ENCODE results near the gene SRSF2. TPM values are rescaled to one million over a fixed set of nuclear protein-coding genes. Genes with fewer than 3 reads are reported as not detected.
"Not testable (repeated sequence)": the region's sequence is repeated elsewhere in the genome, so short reads cannot be mapped to it uniquely, and the experiment has no call there.

The SRSF2 gene
- total RNA-seq, 1 donor from 2014 or later = 329 TPM

- Histone ChIP-seq H3K27me3 (no peaks in the 10 kb centered on the region), H3K4me1 (no peaks in the 10 kb centered on the region), H3K9ac (no peak overlapping the region), H3F3A (ENCODE audit: low read depth) (no peaks in the 10 kb centered on the region), H3K4me3 (no peak overlapping the region), H3K9me3 (ENCODE audit: low read depth) (no peaks in the 10 kb centered on the region), H3K79me2 (ENCODE audit: low read depth) (no peaks in the 10 kb centered on the region), H3K36me3 (no peaks in the 10 kb centered on the region), H2AFZ (replicated peaks) (no peak overlapping the region), H4K20me1 (ENCODE audit: low read depth) (no peaks in the 10 kb centered on the region), H3K4me2 (no peak overlapping the region), H3K27ac (no peak overlapping the region)
- TF ChIP-seq EZH2 (IDR thresholded peaks at IDR 0.05) = no peak
- TF ChIP-seq, protein P1, sequence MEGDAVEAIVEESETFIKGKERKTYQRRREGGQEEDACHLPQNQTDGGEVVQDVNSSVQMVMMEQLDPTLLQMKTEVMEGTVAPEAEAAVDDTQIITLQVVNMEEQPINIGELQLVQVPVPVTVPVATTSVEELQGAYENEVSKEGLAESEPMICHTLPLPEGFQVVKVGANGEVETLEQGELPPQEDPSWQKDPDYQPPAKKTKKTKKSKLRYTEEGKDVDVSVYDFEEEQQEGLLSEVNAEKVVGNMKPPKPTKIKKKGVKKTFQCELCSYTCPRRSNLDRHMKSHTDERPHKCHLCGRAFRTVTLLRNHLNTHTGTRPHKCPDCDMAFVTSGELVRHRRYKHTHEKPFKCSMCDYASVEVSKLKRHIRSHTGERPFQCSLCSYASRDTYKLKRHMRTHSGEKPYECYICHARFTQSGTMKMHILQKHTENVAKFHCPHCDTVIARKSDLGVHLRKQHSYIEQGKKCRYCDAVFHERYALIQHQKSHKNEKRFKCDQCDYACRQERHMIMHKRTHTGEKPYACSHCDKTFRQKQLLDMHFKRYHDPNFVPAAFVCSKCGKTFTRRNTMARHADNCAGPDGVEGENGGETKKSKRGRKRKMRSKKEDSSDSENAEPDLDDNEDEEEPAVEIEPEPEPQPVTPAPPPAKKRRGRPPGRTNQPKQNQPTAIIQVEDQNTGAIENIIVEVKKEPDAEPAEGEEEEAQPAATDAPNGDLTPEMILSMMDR (IDR thresholded peaks at IDR 0.05) = no peak
- TF ChIP-seq EZH2phosphoT487 (IDR thresholded peaks at IDR 0.05) = no peak
- no peak for DNase-seq (ENCODE audit: low spot score)
- Mint-ChIP-seq H3K36me3 (peaks cover 24% of the 10 kb centered on the region), H3K4me1 (no peaks in the 10 kb centered on the region), H3K27me3 (ENCODE audit: insufficient read depth, low read depth) (no peaks in the 10 kb centered on the region), H3K4me3 (no peak overlapping the region), H3K27ac (no peak overlapping the region), H3K9me3 (no peaks in the 10 kb centered on the region)
Observed at GRCh38 chr17:76747716-76748363, 10.7 kb upstream of the SRSF2 start.

DNA sequence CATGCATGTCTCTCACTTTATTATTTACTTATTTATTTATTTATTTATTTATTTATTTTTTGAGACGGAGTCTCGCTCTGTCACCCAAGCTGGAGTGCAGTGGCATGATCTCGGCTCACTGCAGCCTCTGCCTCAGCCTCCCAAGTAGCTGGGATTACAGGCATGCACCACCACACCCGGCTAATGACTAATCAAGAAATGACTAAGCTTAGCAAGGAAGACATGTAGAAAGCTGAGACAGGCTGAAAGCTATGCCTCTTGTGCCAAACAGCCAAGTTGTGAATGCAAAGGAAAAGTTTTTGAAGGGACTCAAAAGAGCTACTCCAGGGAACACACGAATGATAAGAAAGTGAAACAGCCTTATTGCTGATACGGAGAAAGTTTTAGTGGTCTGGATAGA is 8.7 kb upstream of the SRSF2 start:
- not testable (repeated sequence) for H3K27ac Mint-ChIP-seq; H3K4me2 ChIP-seq; H3K9me3 ChIP-seq (ENCODE audit: low read depth); DNase-seq (ENCODE audit: low spot score); H2AFZ ChIP-seq (replicated peaks); H3K27me3 Mint-ChIP-seq (ENCODE audit: insufficient read depth, low read depth); H3K4me3 ChIP-seq; H3F3A ChIP-seq (ENCODE audit: low read depth); H3K79me2 ChIP-seq (ENCODE audit: low read depth); H3K36me3 ChIP-seq; H3K4me1 ChIP-seq; H3K9me3 Mint-ChIP-seq; H3K27me3 ChIP-seq; H3K4me1 Mint-ChIP-seq; H3K4me3 Mint-ChIP-seq; H3K27ac ChIP-seq; H4K20me1 ChIP-seq (ENCODE audit: low read depth); H3K9ac ChIP-seq
- H3K36me3 Mint-ChIP-seq = peaks cover 29% of the 10 kb centered on the region

DNA sequence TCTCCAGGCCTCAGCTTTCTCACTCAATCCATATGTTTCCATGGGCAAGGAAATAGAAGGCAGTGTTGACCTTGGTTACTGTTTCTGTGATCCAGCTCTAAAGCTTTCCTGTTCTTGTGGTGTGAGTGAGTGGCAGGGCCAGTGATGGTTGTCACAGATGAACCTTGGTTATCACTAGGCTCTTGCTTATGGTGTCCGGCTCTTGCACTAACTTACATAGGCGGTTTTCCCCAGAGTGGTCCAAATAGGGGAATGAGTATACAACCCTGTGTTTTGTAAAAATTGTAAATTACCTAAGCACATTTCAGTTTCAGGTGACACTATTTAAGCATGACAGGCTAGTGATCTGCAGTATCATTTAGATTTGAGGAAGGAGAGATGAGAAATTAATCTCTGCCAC is 7.6 kb upstream of the SRSF2 start:
- no peak overlapping the region for H3K4me3 ChIP-seq
- no peak overlapping the region for H3K4me2 ChIP-seq
- H3K9ac ChIP-seq = no peak overlapping the region
- Mint-ChIP-seq H3K27me3 (ENCODE audit: insufficient read depth, low read depth) (no peaks in the 10 kb centered on the region), H3K36me3 (peaks cover 25% of the 10 kb centered on the region), H3K9me3 (no peaks in the 10 kb centered on the region), H3K27ac (no peak overlapping the region), H3K4me3 (no peak overlapping the region), H3K4me1 (peaks cover 7% of the 10 kb centered on the region)
- H2AFZ ChIP-seq (replicated peaks) = no peak overlapping the region
- H3K4me1 ChIP-seq = no peaks in the 10 kb centered on the region
- no peak for DNase-seq (ENCODE audit: low spot score)
- H4K20me1 ChIP-seq (ENCODE audit: low read depth) = no peaks in the 10 kb centered on the region
- no peaks in the 10 kb centered on the region for H3K9me3 ChIP-seq (ENCODE audit: low read depth)
- H3F3A ChIP-seq (ENCODE audit: low read depth) = no peaks in the 10 kb centered on the region
- H3K79me2 ChIP-seq (ENCODE audit: low read depth) = peaks cover 4% of the 10 kb centered on the region
- peaks cover 5% of the 10 kb centered on the region for H3K36me3 ChIP-seq
- no peak overlapping the region for H3K27ac ChIP-seq
- no peaks in the 10 kb centered on the region for H3K27me3 ChIP-seq
- TF ChIP-seq EZH2 (IDR thresholded peaks at IDR 0.05) = no peak
- TF ChIP-seq, protein P1 (IDR thresholded peaks at IDR 0.05) = no peak
- no peak for TF ChIP-seq EZH2phosphoT487 (IDR thresholded peaks at IDR 0.05)

GRCh38 chr17:76742958-76743357 is 5.8 kb upstream of the SRSF2 start:
- no peak for DNase-seq (ENCODE audit: low spot score)
- H3K4me3 Mint-ChIP-seq = no peak overlapping the region
- Histone ChIP-seq H3K4me2 (no peak overlapping the region), H3K27ac (no peak overlapping the region), H3K79me2 (ENCODE audit: low read depth) (peaks cover 22% of the 10 kb centered on the region), H3K4me3 (no peak overlapping the region), H3K4me1 (peaks cover 7% of the 10 kb centered on the region), H3K36me3 (peaks cover 5% of the 10 kb centered on the region), H4K20me1 (ENCODE audit: low read depth) (no peaks in the 10 kb centered on the region), H3K9me3 (ENCODE audit: low read depth) (no peaks in the 10 kb centered on the region), H3F3A (ENCODE audit: low read depth) (peaks cover 7% of the 10 kb centered on the region), H3K9ac (no peak overlapping the region), H3K27me3 (no peaks in the 10 kb centered on the region), H2AFZ (replicated peaks) (no peak overlapping the region)
- H3K4me1 Mint-ChIP-seq = peaks cover 22% of the 10 kb centered on the region
- no peaks in the 10 kb centered on the region for H3K27me3 Mint-ChIP-seq (ENCODE audit: insufficient read depth, low read depth)
- TF ChIP-seq EZH2 (IDR thresholded peaks at IDR 0.05) (no peak), EZH2phosphoT487 (IDR thresholded peaks at IDR 0.05) (no peak)
- TF ChIP-seq, protein P1 (IDR thresholded peaks at IDR 0.05) = no peak
- H3K9me3 Mint-ChIP-seq = no peaks in the 10 kb centered on the region
- H3K36me3 Mint-ChIP-seq = peaks cover 24% of the 10 kb centered on the region
- H3K27ac Mint-ChIP-seq = no peak overlapping the region
